Measurements from ENCODE around the gene KRT76. TPM values are rescaled to one million over a fixed set of nuclear protein-coding genes. Genes with fewer than 3 reads are reported as not detected.

KRT76 gene
- total and polyA plus RNA-seq, 2 donors (not counting 1 experiment from before 2014, with no cell fraction given) = not detected

- Mint-ChIP-seq H3K27ac (no peak overlapping the region), H3K4me1 (no peaks in the 10 kb centered on the region), H3K9me3 (ENCODE audit: insufficient read depth) (no peaks in the 10 kb centered on the region), H3K4me3 (no peak overlapping the region), H3K27me3 (peaks cover 31% of the 10 kb centered on the region)
- WGBS (ENCODE audit: insufficient coverage) = 69% methylated on average over 2 of the region's 5 CpGs
- ATAC-seq (ENCODE audit: low read depth) (no peak), DNase-seq (no peak)
- peaks cover 0 to 10% (median 0%) of the 10 kb centered on the region in 3 donors for H3K9me3 ChIP-seq (ENCODE audit: control extremely low read depth in 1 of 3, control insufficient read depth in 2 of 3, insufficient read depth in 1 of 3, low read length in 2 of 3)
- no peak overlapping the region for H3K9ac ChIP-seq (ENCODE audit: low read length)
- no peak overlapping the region for H3K27ac ChIP-seq (ENCODE audit: low read length in 2 of 2)
- POLR2A ChIA-PET = no interaction called here
- TF ChIP-seq EZH2 (IDR thresholded peaks at IDR 0.05; ENCODE audit: borderline replicate concordance, insufficient read depth, low read depth, low read length, poor library complexity, severe bottlenecking) (no peak), CTCF (IDR thresholded peaks at IDR 0.05) (no peak)
- no peaks in the 10 kb centered on the region for H3K4me1 ChIP-seq (ENCODE audit: control insufficient read depth in 2 of 2, insufficient read depth in 2 of 2, low read length in 2 of 2)
- CTCF ChIA-PET = no interaction called here
- H4K20me1 ChIP-seq (ENCODE audit: control insufficient read depth, insufficient read depth, low read length, poor library complexity, severe bottlenecking) = no peaks in the 10 kb centered on the region
- no peaks in the 10 kb centered on the region for H3K36me3 ChIP-seq (replicated peaks in 1 of 2; ENCODE audit: control extremely low read depth in 1 of 2, control insufficient read depth in 1 of 2, extremely low read depth in 1 of 2, insufficient read depth in 2 of 2, low read length in 1 of 2)
- H2AFZ ChIP-seq (ENCODE audit: insufficient read depth, low read depth, low read length, poor library complexity, severe bottlenecking) = no peak overlapping the region
- H3K27me3 ChIP-seq (replicated peaks in 1 of 4; ENCODE audit: control extremely low read depth in 1 of 4, control insufficient read depth in 3 of 4, insufficient read depth in 4 of 4, low read length in 3 of 4) = peaks cover 0 to 10% (median 0%) of the 10 kb centered on the region in 4 experiments
- H3K79me2 ChIP-seq (ENCODE audit: control insufficient read depth, insufficient read depth, low read length) = no peaks in the 10 kb centered on the region
- H3K4me3 ChIP-seq (ENCODE audit: control extremely low read depth in 1 of 5, extremely low read depth in 1 of 5, insufficient read depth in 1 of 5, low read depth in 2 of 5, low read length in 4 of 5) = no peak overlapping the region
- no peak overlapping the region for H3K4me2 ChIP-seq (replicated peaks; ENCODE audit: low read depth, low read length, poor library complexity, severe bottlenecking)
- intact Hi-C loops (cut with micrococcal nuclease) = no loop called here
Measured at GRCh38 chr12:52745554-52745953, 31.6 kb downstream of the KRT76 start.

- no peak overlapping the region for H3K9ac ChIP-seq (ENCODE audit: low read length)
- Mint-ChIP-seq H3K9me3 (ENCODE audit: insufficient read depth) (no peaks in the 10 kb centered on the region), H3K27me3 (peaks cover 41% of the 10 kb centered on the region), H3K4me1 (no peaks in the 10 kb centered on the region), H3K4me3 (no peak overlapping the region), H3K27ac (no peak overlapping the region)
- POLR2A ChIA-PET = no interaction called here
- peaks cover 0 to 10% (median 0%) of the 10 kb centered on the region in 4 experiments for H3K27me3 ChIP-seq (replicated peaks in 1 of 4; ENCODE audit: control extremely low read depth in 1 of 4, control insufficient read depth in 3 of 4, insufficient read depth in 4 of 4, low read length in 3 of 4)
- DNase-seq (no peak), ATAC-seq (ENCODE audit: low read depth) (no peak)
- no CpG with 5 or more reads among the region's 1 CpG for WGBS (ENCODE audit: insufficient coverage)
- CTCF ChIA-PET = interaction anchor here (0.6 kb wide), 1 partner anchor 128 kb away, joined by 3 read pairs; no protein-coding TSS in a partner anchor
- peaks cover 0 to 10% (median 0%) of the 10 kb centered on the region in 3 donors for H3K9me3 ChIP-seq (ENCODE audit: control extremely low read depth in 1 of 3, control insufficient read depth in 2 of 3, insufficient read depth in 1 of 3, low read length in 2 of 3)
- H2AFZ ChIP-seq (ENCODE audit: insufficient read depth, low read depth, low read length, poor library complexity, severe bottlenecking) = no peak overlapping the region
- no peak overlapping the region for H3K4me3 ChIP-seq (ENCODE audit: control extremely low read depth in 1 of 5, extremely low read depth in 1 of 5, insufficient read depth in 1 of 5, low read depth in 2 of 5, low read length in 4 of 5)
- no peaks in the 10 kb centered on the region for H4K20me1 ChIP-seq (ENCODE audit: control insufficient read depth, insufficient read depth, low read length, poor library complexity, severe bottlenecking)
- intact Hi-C loops (cut with micrococcal nuclease) = no loop called here
- H3K4me1 ChIP-seq (ENCODE audit: control insufficient read depth in 2 of 2, insufficient read depth in 2 of 2, low read length in 2 of 2) = no peaks in the 10 kb centered on the region
- no peak for TF ChIP-seq CTCF (IDR thresholded peaks at IDR 0.05)
- TF ChIP-seq EZH2 (IDR thresholded peaks at IDR 0.05; ENCODE audit: borderline replicate concordance, insufficient read depth, low read depth, low read length, poor library complexity, severe bottlenecking) = no peak
- H3K36me3 ChIP-seq (replicated peaks in 1 of 2; ENCODE audit: control extremely low read depth in 1 of 2, control insufficient read depth in 1 of 2, extremely low read depth in 1 of 2, insufficient read depth in 2 of 2, low read length in 1 of 2) = no peaks in the 10 kb centered on the region
- no peak overlapping the region for H3K27ac ChIP-seq (ENCODE audit: low read length in 2 of 2)
- H3K4me2 ChIP-seq (replicated peaks; ENCODE audit: low read depth, low read length, poor library complexity, severe bottlenecking) = no peak overlapping the region
- no peaks in the 10 kb centered on the region for H3K79me2 ChIP-seq (ENCODE audit: control insufficient read depth, insufficient read depth, low read length)
Measured at GRCh38 chr12:52744493-52745156, 32.5 kb downstream of the KRT76 start.
